ENCODE results near the gene TUBB1.

DNA sequence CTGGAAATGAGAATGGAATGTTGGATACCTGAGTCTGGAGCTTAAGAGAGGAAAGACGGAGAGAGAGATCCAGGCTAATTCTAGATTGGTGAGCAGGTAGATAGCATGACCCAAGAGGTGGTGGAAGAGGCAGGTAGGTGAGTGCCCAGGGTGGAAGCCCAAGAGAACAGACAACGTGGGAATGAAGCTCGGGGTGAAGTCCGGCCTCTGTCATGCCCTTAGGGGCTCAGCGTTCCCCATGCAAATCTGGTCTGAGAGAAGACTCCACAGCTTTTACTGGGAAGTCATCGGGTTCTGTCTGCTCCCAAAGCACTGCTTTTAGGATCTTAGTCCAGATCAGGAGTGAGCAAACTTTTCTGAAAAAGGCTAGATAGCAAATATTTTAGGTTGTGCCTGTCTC, 34.5 kb upstream of the TUBB1 start:
- no peak for TF ChIP-seq POLR2AphosphoS5 (IDR thresholded peaks at IDR 0.05; ENCODE audit: low read depth)
- TF ChIP-seq, protein P1, sequence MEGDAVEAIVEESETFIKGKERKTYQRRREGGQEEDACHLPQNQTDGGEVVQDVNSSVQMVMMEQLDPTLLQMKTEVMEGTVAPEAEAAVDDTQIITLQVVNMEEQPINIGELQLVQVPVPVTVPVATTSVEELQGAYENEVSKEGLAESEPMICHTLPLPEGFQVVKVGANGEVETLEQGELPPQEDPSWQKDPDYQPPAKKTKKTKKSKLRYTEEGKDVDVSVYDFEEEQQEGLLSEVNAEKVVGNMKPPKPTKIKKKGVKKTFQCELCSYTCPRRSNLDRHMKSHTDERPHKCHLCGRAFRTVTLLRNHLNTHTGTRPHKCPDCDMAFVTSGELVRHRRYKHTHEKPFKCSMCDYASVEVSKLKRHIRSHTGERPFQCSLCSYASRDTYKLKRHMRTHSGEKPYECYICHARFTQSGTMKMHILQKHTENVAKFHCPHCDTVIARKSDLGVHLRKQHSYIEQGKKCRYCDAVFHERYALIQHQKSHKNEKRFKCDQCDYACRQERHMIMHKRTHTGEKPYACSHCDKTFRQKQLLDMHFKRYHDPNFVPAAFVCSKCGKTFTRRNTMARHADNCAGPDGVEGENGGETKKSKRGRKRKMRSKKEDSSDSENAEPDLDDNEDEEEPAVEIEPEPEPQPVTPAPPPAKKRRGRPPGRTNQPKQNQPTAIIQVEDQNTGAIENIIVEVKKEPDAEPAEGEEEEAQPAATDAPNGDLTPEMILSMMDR (IDR thresholded peaks at IDR 0.05; ENCODE audit: insufficient read depth, low read length), result no peak

All from HL-60 (cell line).